Thyroid gland (tissue), 4 donors: ENCODE data around the gene SRD5A3. TPM values are rescaled to one million over a fixed set of nuclear protein-coding genes. Genes with fewer than 3 reads are reported as not detected.

ENCODE experiments used
- DNase-seq, 2 donors: peaks; one replicate each; pipeline ENCODE4 v3.0.0-alpha.2; 2019
- H3K27ac ChIP-seq, 3 donors: fragments of 200-600 bp; sonication (generic); 1 replicate in 2 of 3; 2 replicates in 1 of 3; pipeline ENCODE4 v1.5.1; 2016 to 2019; ENCODE audit warnings: mild to moderate bottlenecking in 1 of 3, moderate library complexity in 1 of 3
- H3K27me3 ChIP-seq: fragments of 200-600 bp; sonication (generic); one replicate; pipeline ENCODE4 v1.5.1; 2019
- H3K36me3 ChIP-seq, 2 donors: fragments of 200-600 bp; sonication (generic); one replicate each; pipeline ENCODE4 v1.5.1; 2016 to 2019
- H3K4me1 ChIP-seq, 2 donors: fragments of 200-600 bp; sonication (generic); one replicate each; pipeline ENCODE4 v1.5.1; 2017 to 2019
- H3K4me3 ChIP-seq, 3 donors: fragments of 200-600 bp; sonication (generic); replicated peaks in 1 of 3; 1 replicate in 2 of 3; 2 replicates in 1 of 3; pipeline ENCODE4 v1.5.1; 2016; ENCODE audit warnings: mild to moderate bottlenecking in 1 of 3
- H3K9me3 ChIP-seq: fragments of 200-600 bp; sonication (generic); one replicate; pipeline ENCODE4 v1.5.1; 2017
- CTCF ChIP-seq, 6 experiments: fragments of 200-600 bp in 3 of 6; fragments of 450-650 bp in 3 of 6; sonication (generic) in 3 of 6; IDR thresholded peaks; one replicate each; pipeline ENCODE4 v1.5.1; 2016 to 2019; ENCODE audit warnings: antibody characterized with exemption in 6 of 6, mild to moderate bottlenecking in 2 of 6, inconsistent platforms in 1 of 6, moderate library complexity in 1 of 6
- POLR2A ChIP-seq, 2 donors: fragments of 450-650 bp; IDR thresholded peaks; one replicate each; pipeline ENCODE4 v1.6.1; 2017; ENCODE audit warnings: antibody characterized with exemption in 2 of 2, mild to moderate bottlenecking in 2 of 2, moderate library complexity in 1 of 2
- WGBS, 2 donors: methylation state at CpG; one replicate each; pipeline ENCODE4 v1.1.5; 2017; 5-methylcytosine and 5-hydroxymethylcytosine counted together
- intact Hi-C: fragments of 100-400 bp; cut with DNase I; formaldehyde crosslinking; loops from one replicate; pipeline ENCODE4 v1.15.1; 2023
- total RNA-seq, 4 donors: library from RNA; depleted of rRNA; stranded (reverse); fragments of >200 nt; gene quantifications; one replicate each; pipeline ENCODE4 v1.2.3, GENCODE V29; 2016

The SRD5A3 gene
- total RNA-seq, 4 donors from 2014 or later = 2.7 to 12.0 (median 7.0) TPM

- 87 to 93% methylated on average over 7 of the region's 7 CpGs for WGBS, 2 donors
- TF ChIP-seq CTCF (IDR thresholded peaks at IDR 0.05) (no peak), POLR2A (IDR thresholded peaks at IDR 0.05) (no peak)
- H3K36me3 ChIP-seq = no peaks in the 10 kb centered on the region
- no peaks in the 10 kb centered on the region for H3K9me3 ChIP-seq
- H3K4me1 ChIP-seq = no peaks in the 10 kb centered on the region
- no peak overlapping the region for H3K4me3 ChIP-seq
- H3K27ac ChIP-seq = no peak overlapping the region
- intact Hi-C loops = no loop called here
- DNase-seq = no peak
- H3K27me3 ChIP-seq = no peaks in the 10 kb centered on the region
Measured at GRCh38 chr4:55381502-55381901, 35.5 kb downstream of the SRD5A3 start.

- TF ChIP-seq POLR2A (IDR thresholded peaks at IDR 0.05) (no peak), CTCF (IDR thresholded peaks at IDR 0.05) (no peak)
- H3K36me3 ChIP-seq = no peaks in the 10 kb centered on the region
- 90 to 92% methylated on average over 3 of the region's 3 CpGs for WGBS, 2 donors
- H3K4me3 ChIP-seq = no peak overlapping the region
- no peaks in the 10 kb centered on the region for H3K27me3 ChIP-seq
- intact Hi-C loops = no loop called here
- no peaks in the 10 kb centered on the region for H3K9me3 ChIP-seq
- no peaks in the 10 kb centered on the region for H3K4me1 ChIP-seq
- no peak overlapping the region for H3K27ac ChIP-seq
- no peak for DNase-seq
Measured at GRCh38 chr4:55382488-55383003, 36.5 kb downstream of the SRD5A3 start.

GRCh38 chr4:55385201-55385649, 39.2 kb downstream of the SRD5A3 start:
- intact Hi-C loops = no loop called here

GRCh38 chr4:55386073-55386472, 40.0 kb downstream of the SRD5A3 start:
- no peak overlapping the region for H3K27ac ChIP-seq
- TF ChIP-seq POLR2A (IDR thresholded peaks at IDR 0.05) (no peak), CTCF (IDR thresholded peaks at IDR 0.05) (no peak)
- H3K4me3 ChIP-seq = no peak overlapping the region
- no peak for DNase-seq
- H3K4me1 ChIP-seq = no peaks in the 10 kb centered on the region
- H3K9me3 ChIP-seq = no peaks in the 10 kb centered on the region
- intact Hi-C loops = no loop called here
- no peaks in the 10 kb centered on the region for H3K36me3 ChIP-seq
- no peaks in the 10 kb centered on the region for H3K27me3 ChIP-seq

More at GRCh38 chr4:55385201-55385649, 39.2 kb downstream of the SRD5A3 start:
- DNase-seq = no peak
- H3K36me3 ChIP-seq = no peaks in the 10 kb centered on the region
- H3K4me1 ChIP-seq = no peaks in the 10 kb centered on the region
- H3K9me3 ChIP-seq = no peaks in the 10 kb centered on the region
- no peak overlapping the region for H3K4me3 ChIP-seq
- WGBS, 2 donors = 69 to 76% methylated on average over 3 of the region's 3 CpGs
- no peak overlapping the region for H3K27ac ChIP-seq
- no peaks in the 10 kb centered on the region for H3K27me3 ChIP-seq
- TF ChIP-seq POLR2A (IDR thresholded peaks at IDR 0.05) (no peak), CTCF (IDR thresholded peaks at IDR 0.05) (no peak)

GRCh38 chr4:55386840-55387239, 40.8 kb downstream of the SRD5A3 start:
- no peaks in the 10 kb centered on the region for H3K4me1 ChIP-seq
- WGBS, 2 donors = 94% methylated on average over 2 of the region's 2 CpGs
- no peaks in the 10 kb centered on the region for H3K9me3 ChIP-seq
- intact Hi-C loops = no loop called here
- H3K36me3 ChIP-seq = no peaks in the 10 kb centered on the region
- no peak for TF ChIP-seq POLR2A (IDR thresholded peaks at IDR 0.05)
- TF ChIP-seq CTCF (IDR thresholded peaks at IDR 0.05) = no peak
- no peaks in the 10 kb centered on the region for H3K27me3 ChIP-seq
- no peak overlapping the region for H3K27ac ChIP-seq
- no peak overlapping the region for H3K4me3 ChIP-seq
- DNase-seq = no peak
